HEK293T (cell line): Measurements from ENCODE around the gene ACKR2.
A peak's percentile ranks its signal among the peaks of the same experiment; 100 is the strongest.

ENCODE experiments used
- CTCF ChIA-PET: fragments of 350-600 bp; formaldehyde crosslinking; extraction: SDS; loops from one replicate; lab custom pipeline; 2021; ENCODE audit warnings: antibody characterized with exemption, inconsistent platforms; lab: Yijun Ruan, JAX
- POLR2A ChIA-PET: fragments of 350-600 bp; formaldehyde crosslinking; extraction: SDS; loops from one replicate; lab custom pipeline; 2020; ENCODE audit warnings: antibody characterized with exemption, inconsistent platforms; lab: Yijun Ruan, JAX
- DNase-seq: peaks from one replicate; pipeline ENCODE4 v3.0.0; 2012; ENCODE audit warnings: mixed read lengths; ENCODE audit errors: extremely low spot score
- ARNT ChIP-seq: fragments of 450-650 bp; IDR thresholded peaks from 2 replicates; pipeline ENCODE4 v1.6.1; 2017; ENCODE audit warnings: mild to moderate bottlenecking
- BHLHE40 ChIP-seq: fragments of 450-650 bp; IDR thresholded peaks from 2 replicates; pipeline ENCODE4 v1.6.1; 2016; ENCODE audit warnings: mild to moderate bottlenecking, moderate library complexity, borderline replicate concordance
- CTBP1 ChIP-seq: fragments of 450-650 bp; IDR thresholded peaks from 2 replicates; pipeline ENCODE4 v1.6.1; 2016; ENCODE audit warnings: borderline replicate concordance
- ELF4 ChIP-seq: fragments of 450-650 bp; IDR thresholded peaks from 2 replicates; pipeline ENCODE4 v1.6.1; 2017; ENCODE audit warnings: antibody characterized with exemption
- FOXA1 ChIP-seq: fragments of 450-650 bp; IDR thresholded peaks from 2 replicates; pipeline ENCODE4 v1.6.1; 2016; ENCODE audit warnings: mild to moderate bottlenecking
- FOXK2 ChIP-seq: fragments of 450-650 bp; IDR thresholded peaks from 2 replicates; pipeline ENCODE4 v1.6.1; 2016; ENCODE audit warnings: mild to moderate bottlenecking
- FOXM1 ChIP-seq: fragments of 450-650 bp; IDR thresholded peaks from 2 replicates; pipeline ENCODE4 v1.6.1; 2017; ENCODE audit warnings: mild to moderate bottlenecking, borderline replicate concordance
- HDGF ChIP-seq: fragments of 450-650 bp; IDR thresholded peaks from 2 replicates; pipeline ENCODE4 v1.6.1; 2017; ENCODE audit warnings: antibody characterized with exemption, borderline replicate concordance
- L3MBTL2 ChIP-seq: fragments of 450-650 bp; conservative IDR thresholded peaks from 2 replicates; pipeline ENCODE4 v1.6.1; 2016; ENCODE audit warnings: mild to moderate bottlenecking
- LEF1 ChIP-seq: fragments of 450-650 bp; IDR thresholded peaks from 2 replicates; pipeline ENCODE4 v1.6.1; 2017; ENCODE audit warnings: mild to moderate bottlenecking, borderline replicate concordance
- NFRKB ChIP-seq: fragments of 450-650 bp; IDR thresholded peaks from 2 replicates; pipeline ENCODE4 v1.6.1; 2016; ENCODE audit warnings: mild to moderate bottlenecking, moderate library complexity
- SP1 ChIP-seq: fragments of 450-650 bp; IDR thresholded peaks from 2 replicates; pipeline ENCODE4 v1.6.1; 2017
- SUZ12 ChIP-seq: fragments of 450-650 bp; IDR thresholded peaks from 2 replicates; pipeline ENCODE4 v1.6.1; 2016; ENCODE audit warnings: mild to moderate bottlenecking
- TARDBP ChIP-seq: fragments of 450-650 bp; IDR thresholded peaks from 2 replicates; pipeline ENCODE4 v1.6.1; 2016
- ZNF384 ChIP-seq: fragments of 450-650 bp; IDR thresholded peaks from 2 replicates; pipeline ENCODE4 v1.6.1; 2016
- TF ChIP-seq, protein P1 (sequence below): fragments of 450-650 bp; IDR thresholded peaks from 2 replicates; pipeline ENCODE4 v1.6.1; 2016

Gene ACKR2

GRCh38 chr3:42827654-42828053 lies 18.4 kb downstream of the ACKR2 start:
- no peak for DNase-seq
- POLR2A ChIA-PET, result no interaction called here
- CTCF ChIA-PET, result no interaction called here
- TF ChIP-seq FOXK2 (no peak), SUZ12 (no peak), BHLHE40 (no peak), FOXM1 (no peak), CTBP1 (no peak), HDGF (no peak), FOXA1 (no peak)
- TF ChIP-seq, protein P1, sequence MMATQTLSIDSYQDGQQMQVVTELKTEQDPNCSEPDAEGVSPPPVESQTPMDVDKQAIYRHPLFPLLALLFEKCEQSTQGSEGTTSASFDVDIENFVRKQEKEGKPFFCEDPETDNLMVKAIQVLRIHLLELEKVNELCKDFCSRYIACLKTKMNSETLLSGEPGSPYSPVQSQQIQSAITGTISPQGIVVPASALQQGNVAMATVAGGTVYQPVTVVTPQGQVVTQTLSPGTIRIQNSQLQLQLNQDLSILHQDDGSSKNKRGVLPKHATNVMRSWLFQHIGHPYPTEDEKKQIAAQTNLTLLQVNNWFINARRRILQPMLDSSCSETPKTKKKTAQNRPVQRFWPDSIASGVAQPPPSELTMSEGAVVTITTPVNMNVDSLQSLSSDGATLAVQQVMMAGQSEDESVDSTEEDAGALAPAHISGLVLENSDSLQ, result no peak

DNA sequence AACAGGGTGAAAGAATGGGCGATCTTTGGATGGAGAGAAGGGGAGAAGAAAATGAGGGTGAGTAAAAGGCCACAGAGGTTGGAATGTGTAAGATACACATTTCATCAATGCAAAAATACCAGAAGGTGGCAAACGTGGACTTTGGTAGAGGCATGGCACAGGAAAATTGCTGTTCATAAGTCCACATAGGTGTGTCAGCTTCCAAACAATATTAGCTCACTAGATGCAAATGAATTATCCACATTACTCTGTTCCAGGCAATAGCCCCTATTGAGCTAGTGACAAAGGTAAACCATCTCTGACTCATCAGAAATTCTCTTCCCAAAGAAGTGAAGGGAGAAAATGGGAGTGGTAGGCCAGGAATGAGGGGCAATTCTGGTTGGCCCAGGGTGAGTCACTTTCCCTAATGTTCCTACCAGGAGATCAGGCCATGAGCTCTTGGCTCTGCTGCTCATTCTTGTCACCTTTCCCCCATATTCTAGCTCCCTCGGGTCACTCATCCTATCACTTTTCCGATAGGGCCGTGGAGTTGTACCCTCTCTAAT lies 19.9 kb downstream of the ACKR2 start:
- TF ChIP-seq CTBP1 (no peak), BHLHE40 (no peak), L3MBTL2 (no peak)
- TF ChIP-seq, protein P1, result no peak
- POLR2A ChIA-PET, result no interaction called here
- CTCF ChIA-PET, result no interaction called here
- DNase-seq, result no peak

DNA sequence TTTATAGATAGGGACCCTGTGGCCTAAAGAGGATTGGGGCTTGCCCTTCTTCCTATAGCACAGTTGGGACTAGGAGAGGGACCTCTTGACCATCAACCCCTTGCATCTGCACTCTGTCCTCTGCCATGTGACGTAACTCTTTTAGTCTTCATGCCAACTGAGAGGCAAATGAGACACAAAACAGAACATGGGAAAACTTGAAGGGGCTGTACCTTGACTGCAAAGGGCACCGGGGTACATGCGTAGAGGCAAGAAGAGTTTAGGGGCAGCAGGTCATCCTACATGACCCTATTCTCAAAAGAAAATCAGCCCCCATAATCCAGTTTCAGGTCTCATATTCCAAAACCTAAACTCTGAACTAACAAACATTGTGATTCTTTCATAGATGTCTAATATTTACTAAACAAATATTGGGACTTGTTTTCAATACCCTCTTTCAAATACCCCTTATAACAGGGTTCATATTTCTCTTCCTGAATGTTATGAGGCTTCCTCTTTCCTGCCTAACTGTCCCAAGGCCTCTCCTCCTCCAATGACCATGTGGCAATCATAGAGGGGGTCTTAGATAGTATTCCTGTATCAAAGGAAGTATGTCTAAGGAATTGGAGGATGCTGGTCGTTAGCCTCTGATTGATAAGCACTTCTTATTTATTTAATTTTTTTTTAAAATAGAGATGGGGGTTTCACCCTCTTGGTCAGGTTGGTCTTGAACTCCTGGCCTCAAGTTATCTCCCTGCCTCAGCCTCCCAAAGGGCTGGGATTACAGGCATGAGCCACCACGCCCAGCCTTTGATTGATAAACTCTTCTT lies 20.6 kb downstream of the ACKR2 start:
- no peak for TF ChIP-seq FOXK2
- TF ChIP-seq TARDBP, result no peak
- no peak for TF ChIP-seq SUZ12
- no peak for TF ChIP-seq ARNT
- no peak for TF ChIP-seq ELF4
- TF ChIP-seq FOXM1, result no peak
- TF ChIP-seq BHLHE40, result no peak
- TF ChIP-seq CTBP1, result no peak
- no peak for TF ChIP-seq LEF1
- no peak for TF ChIP-seq HDGF
- no peak for TF ChIP-seq ZNF384
- TF ChIP-seq, protein P1, result no peak
- ChIA-PET POLR2A (interaction anchor here (1.4 kb wide), 1 partner anchor 10 kb away, joined by 4 read pairs; no protein-coding TSS in a partner anchor), CTCF (interaction anchor here (0.6 to 2.4 kb wide), 12 partner anchors 9 to 1371 kb away, joined by 3 to 24 read pairs (median 6); no protein-coding TSS in a partner anchor)
- no peak for DNase-seq

GRCh38 chr3:42830437-42831320 lies 21.4 kb downstream of the ACKR2 start:
- peak; percentile 67 for DNase-seq
- ChIA-PET CTCF (interaction anchor here (0.6 to 2.4 kb wide), 15 partner anchors 9 to 1370 kb away, joined by 3 to 24 read pairs (median 4); no protein-coding TSS in a partner anchor), POLR2A (interaction anchor here (0.5 to 1.4 kb wide), 2 partner anchors 9 to 181 kb away, joined by 3 to 4 read pairs; no protein-coding TSS in a partner anchor)
- TF ChIP-seq SUZ12 (no peak), HDGF (no peak), FOXK2 (no peak), ARNT (no peak), NFRKB (no peak), TARDBP (no peak), SP1 (no peak)
- TF ChIP-seq, protein P1, result no peak

DNA sequence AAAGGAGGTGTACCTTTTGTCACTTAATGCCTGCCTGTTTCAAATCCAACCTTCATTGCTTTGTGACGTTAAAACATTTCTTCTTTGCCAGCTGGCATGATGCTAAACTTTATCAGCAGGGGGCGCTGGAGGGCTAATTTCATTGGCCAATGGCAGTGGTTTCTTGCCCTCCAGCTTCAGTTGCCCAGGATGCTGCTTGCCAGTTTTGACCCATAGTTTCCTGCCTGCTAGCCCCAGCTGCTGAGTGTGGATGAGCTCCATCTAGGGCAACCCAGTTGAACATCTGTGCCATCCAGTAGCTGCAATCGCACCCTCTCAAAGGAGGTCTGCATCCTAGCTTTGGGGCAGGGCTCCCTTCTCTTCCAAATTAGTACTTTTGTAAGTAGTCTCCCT lies 22.1 kb downstream of the ACKR2 start:
- CTCF ChIA-PET, result interaction anchor here (0.7 to 2.4 kb wide), 7 partner anchors 8 to 179 kb away, joined by 3 to 24 read pairs (median 6); no protein-coding TSS in a partner anchor
- TF ChIP-seq L3MBTL2, result 0 out of 2 replicates have a peak, but pooled peaks have one; percentile 9
- no peak for TF ChIP-seq SP1
- POLR2A ChIA-PET, result interaction anchor here (1.4 kb wide), 1 partner anchor 8 kb away, joined by 4 read pairs; no protein-coding TSS in a partner anchor
- peak; percentile 69 for DNase-seq
